B cell (primary cell): ENCODE results near the gene MBNL2. TPM values are rescaled to one million over a fixed set of nuclear protein-coding genes. Genes with fewer than 3 reads are reported as not detected.

Experiments used
- ATAC-seq: fragments of 200-7000 bp; cut with Tn5 transposase; one replicate; pipeline ENCODE4 v1.10.0; 2021; ENCODE audit warnings: low read depth, mild to moderate bottlenecking, moderate number of reproducible peaks, moderate library complexity
- CTCF ChIA-PET: fragments of 350-600 bp; sonication (Branson Sonifier 250); formaldehyde crosslinking; loops from one replicate; lab custom pipeline; 2021; ENCODE audit warnings: antibody characterized with exemption, inconsistent platforms; lab: Charles Lee
- POLR2A ChIA-PET: fragments of 350-600 bp; sonication (Branson Sonifier 250); formaldehyde crosslinking; loops from one replicate; lab custom pipeline; 2021; ENCODE audit warnings: antibody characterized with exemption; lab: Charles Lee
- DNase-seq: peaks from one replicate; pipeline ENCODE4 v3.0.0; 2013
- H2AFZ ChIP-seq: 2 replicates; pipeline ENCODE4 v1.6.1; 2012; ENCODE audit warnings: mild to moderate bottlenecking, low read depth, low read length; ENCODE audit not compliant: insufficient read depth, poor library complexity, severe bottlenecking
- H3K27ac ChIP-seq, 2 donors: 1 replicate in 1 of 2; 2 replicates in 1 of 2; pipeline ENCODE4 v1.5.1; 2012 to 2013; ENCODE audit warnings: low read length in 2 of 2, mild to moderate bottlenecking in 2 of 2, moderate library complexity in 1 of 2
- H3K27me3 ChIP-seq, 4 experiments: fragments of 200-600 bp in 1 of 4; sonication (generic) in 1 of 4; replicated peaks in 1 of 4; 1 replicate in 2 of 4; 2 replicates in 2 of 4; pipeline versions ENCODE4 v1.6.1 to v1.7.0; 2013 to 2016; ENCODE audit warnings: low read length in 3 of 4, mild to moderate bottlenecking in 2 of 4, mixed read lengths in 1 of 4, moderate library complexity in 1 of 4; ENCODE audit not compliant: insufficient read depth in 4 of 4, control insufficient read depth in 3 of 4; ENCODE audit errors: control extremely low read depth in 1 of 4
- H3K36me3 ChIP-seq, 2 experiments: replicated peaks in 1 of 2; 1 replicate in 1 of 2; 2 replicates in 1 of 2; pipeline versions ENCODE4 v1.6.1 to v1.7.1; 2013; ENCODE audit warnings: low read length in 1 of 2; ENCODE audit not compliant: insufficient read depth in 2 of 2, control insufficient read depth in 1 of 2; ENCODE audit errors: control extremely low read depth in 1 of 2, extremely low read depth in 1 of 2
- H3K4me1 ChIP-seq, 2 donors: fragments of 200-600 bp in 1 of 2; sonication (generic) in 1 of 2; 1 replicate in 1 of 2; 2 replicates in 1 of 2; pipeline versions ENCODE4 v1.5.1 to v1.6.1; 2013 to 2017; ENCODE audit warnings: low read length in 2 of 2; ENCODE audit not compliant: control insufficient read depth in 2 of 2, insufficient read depth in 2 of 2
- H3K4me2 ChIP-seq: replicated peaks from 2 replicates; pipeline ENCODE3; 2012; ENCODE audit warnings: mild to moderate bottlenecking, low read depth, low read length; ENCODE audit not compliant: poor library complexity, severe bottlenecking
- H3K4me3 ChIP-seq, 5 experiments: fragments of 200-600 bp in 1 of 5; sonication (generic) in 1 of 5; 1 replicate in 3 of 5; 2 replicates in 2 of 5; pipeline versions ENCODE4 v1.5.1 to v1.7.0; 2011 to 2016; ENCODE audit warnings: low read length in 4 of 5, mild to moderate bottlenecking in 4 of 5, low read depth in 2 of 5, control low read depth in 1 of 5, moderate library complexity in 1 of 5; ENCODE audit not compliant: insufficient read depth in 1 of 5; ENCODE audit errors: control extremely low read depth in 1 of 5, extremely low read depth in 1 of 5
- H3K79me2 ChIP-seq: fragments of 200-600 bp; sonication (generic); one replicate; pipeline ENCODE4 v1.6.0; 2016; ENCODE audit warnings: low read length; ENCODE audit not compliant: control insufficient read depth, insufficient read depth
- H3K9ac ChIP-seq: fragments of 200-600 bp; sonication (generic); 2 replicates; pipeline ENCODE4 v1.6.1; 2017; ENCODE audit warnings: mild to moderate bottlenecking, low read length, moderate library complexity
- H3K9me3 ChIP-seq, 3 donors: one replicate each; pipeline versions ENCODE4 v1.6.1 to v1.7.1; 2013; ENCODE audit warnings: low read length in 2 of 3; ENCODE audit not compliant: control insufficient read depth in 2 of 3, insufficient read depth in 1 of 3; ENCODE audit errors: control extremely low read depth in 1 of 3
- H4K20me1 ChIP-seq: 2 replicates; pipeline ENCODE4 v1.6.0; 2012; ENCODE audit warnings: mild to moderate bottlenecking, low read length; ENCODE audit not compliant: insufficient read depth, control insufficient read depth, poor library complexity, severe bottlenecking
- H3K27ac Mint-ChIP-seq: one replicate; pipeline ENCODE4 v1.8.0; 2021; ENCODE audit warnings: mixed read lengths
- H3K27me3 Mint-ChIP-seq: one replicate; pipeline ENCODE4 v1.8.0; 2021; ENCODE audit warnings: mixed read lengths
- H3K4me1 Mint-ChIP-seq: one replicate; pipeline ENCODE4 v1.8.0; 2021; ENCODE audit warnings: mixed read lengths
- H3K4me3 Mint-ChIP-seq: one replicate; pipeline ENCODE4 v1.8.0; 2021; ENCODE audit warnings: mixed read lengths
- H3K9me3 Mint-ChIP-seq: one replicate; pipeline ENCODE4 v1.8.0; 2022; ENCODE audit warnings: mixed read lengths; ENCODE audit not compliant: insufficient read depth
- EZH2 ChIP-seq: IDR thresholded peaks from 2 replicates; pipeline ENCODE4 v1.6.1; 2012; ENCODE audit warnings: borderline replicate concordance, low read depth, mild to moderate bottlenecking, moderate library complexity, low read length; ENCODE audit not compliant: insufficient read depth, poor library complexity, severe bottlenecking
- WGBS: methylation state at CpG from one replicate; pipeline ENCODE4 v1.1.5; 2013; ENCODE audit warnings: missing lambda C conversion rate; ENCODE audit not compliant: insufficient coverage; 5-methylcytosine and 5-hydroxymethylcytosine counted together
- intact Hi-C: fragments of 100-400 bp; cut with micrococcal nuclease; formaldehyde crosslinking; loops from one replicate; pipeline ENCODE4 v1.10.0; 2022
- polyA plus RNA-seq: library from polyadenylated mRNA; depleted of rRNA; stranded (reverse); fragments of >200 nt; gene quantifications from 2 replicates; pipeline ENCODE4 v1.2.3, GENCODE V29; 2012
- total RNA-seq, 2 donors: library from RNA; stranded (reverse); fragments of 120-200 nt in 1 of 2; gene quantifications; 1 replicate in 1 of 2; 2 replicates in 1 of 2; pipeline versions ENCODE4 v1.2.3 to v1.2.4, GENCODE V29; 2013 to 2022
- TF ChIP-seq, protein P1 (sequence below): fragments of 200-600 bp; IDR thresholded peaks from one replicate; pipeline ENCODE4 v1.8.0; 2022; ENCODE audit warnings: antibody characterized with exemption, mild to moderate bottlenecking

Gene MBNL2
- total and polyA plus RNA-seq, 2 donors (not counting 1 experiment from before 2014, with no cell fraction given): 6.9 to 50.1 TPM

DNA sequence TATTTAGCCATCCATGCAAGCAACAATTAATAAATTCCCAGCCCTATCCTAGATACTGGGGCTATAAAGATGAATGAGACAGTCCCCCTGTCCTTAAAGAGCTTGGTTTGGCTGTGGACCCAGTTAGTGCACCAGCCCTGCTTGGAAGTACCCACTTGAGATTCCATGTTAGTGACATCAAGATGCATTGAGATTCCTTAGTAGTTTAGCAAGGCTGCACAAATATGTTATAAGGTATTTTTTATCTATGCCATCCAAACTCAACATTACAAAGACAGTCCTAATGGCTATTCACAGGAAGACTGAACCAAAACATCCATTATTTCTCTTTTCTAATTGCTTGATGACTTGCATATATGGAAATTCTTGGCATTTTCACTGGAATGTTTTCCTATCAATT, 163.0 kb downstream of the MBNL2 start:
- TF ChIP-seq EZH2: no peak
- TF ChIP-seq, protein P1, sequence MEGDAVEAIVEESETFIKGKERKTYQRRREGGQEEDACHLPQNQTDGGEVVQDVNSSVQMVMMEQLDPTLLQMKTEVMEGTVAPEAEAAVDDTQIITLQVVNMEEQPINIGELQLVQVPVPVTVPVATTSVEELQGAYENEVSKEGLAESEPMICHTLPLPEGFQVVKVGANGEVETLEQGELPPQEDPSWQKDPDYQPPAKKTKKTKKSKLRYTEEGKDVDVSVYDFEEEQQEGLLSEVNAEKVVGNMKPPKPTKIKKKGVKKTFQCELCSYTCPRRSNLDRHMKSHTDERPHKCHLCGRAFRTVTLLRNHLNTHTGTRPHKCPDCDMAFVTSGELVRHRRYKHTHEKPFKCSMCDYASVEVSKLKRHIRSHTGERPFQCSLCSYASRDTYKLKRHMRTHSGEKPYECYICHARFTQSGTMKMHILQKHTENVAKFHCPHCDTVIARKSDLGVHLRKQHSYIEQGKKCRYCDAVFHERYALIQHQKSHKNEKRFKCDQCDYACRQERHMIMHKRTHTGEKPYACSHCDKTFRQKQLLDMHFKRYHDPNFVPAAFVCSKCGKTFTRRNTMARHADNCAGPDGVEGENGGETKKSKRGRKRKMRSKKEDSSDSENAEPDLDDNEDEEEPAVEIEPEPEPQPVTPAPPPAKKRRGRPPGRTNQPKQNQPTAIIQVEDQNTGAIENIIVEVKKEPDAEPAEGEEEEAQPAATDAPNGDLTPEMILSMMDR: no peak
- Histone ChIP-seq H3K4me1 (peaks cover 15 to 16% of the 10 kb centered on the region in 2 donors), H3K27me3 (no peaks in the 10 kb centered on the region), H3K4me3 (no peak overlapping the region), H3K9me3 (no peaks in the 10 kb centered on the region), H3K79me2 (no peaks in the 10 kb centered on the region), H2AFZ (no peak overlapping the region), H4K20me1 (no peaks in the 10 kb centered on the region), H3K36me3 (peaks cover 0 to 14% of the 10 kb centered on the region in 2 experiments), H3K27ac (no peak overlapping the region), H3K4me2 (no peak overlapping the region), H3K9ac (no peak overlapping the region)
- no peaks in the 10 kb centered on the region for H3K9me3 Mint-ChIP-seq
- H3K27me3 Mint-ChIP-seq: no peaks in the 10 kb centered on the region
- CTCF ChIA-PET: no interaction called here
- ATAC-seq (no peak), DNase-seq (no peak)
- peaks cover 37% of the 10 kb centered on the region for H3K4me1 Mint-ChIP-seq
- intact Hi-C loops: no loop called here
- POLR2A ChIA-PET: no interaction called here
- H3K27ac Mint-ChIP-seq: no peak overlapping the region
- no peak overlapping the region for H3K4me3 Mint-ChIP-seq

GRCh38 chr13:97385854-97386253, 163.7 kb downstream of the MBNL2 start:
- WGBS: no CpG with 5 or more reads among the region's 3 CpGs
- H3K4me1 ChIP-seq: peaks cover 15 to 16% of the 10 kb centered on the region in 2 donors

More at GRCh38 chr13:97385854-97386253, 163.7 kb downstream of the MBNL2 start:
- Mint-ChIP-seq H3K4me1 (peaks cover 37% of the 10 kb centered on the region), H3K27ac (no peak overlapping the region), H3K9me3 (no peaks in the 10 kb centered on the region), H3K27me3 (no peaks in the 10 kb centered on the region), H3K4me3 (no peak overlapping the region)
- Histone ChIP-seq H3K9me3 (no peaks in the 10 kb centered on the region), H3K36me3 (peaks cover 0 to 14% of the 10 kb centered on the region in 2 experiments), H3K27me3 (no peaks in the 10 kb centered on the region), H3K27ac (no peak overlapping the region), H2AFZ (no peak overlapping the region), H3K4me3 (no peak overlapping the region), H4K20me1 (no peaks in the 10 kb centered on the region), H3K79me2 (no peaks in the 10 kb centered on the region), H3K9ac (no peak overlapping the region), H3K4me2 (no peak overlapping the region)
- ChIA-PET CTCF (no interaction called here), POLR2A (no interaction called here)
- no peak for DNase-seq
- ATAC-seq: no peak
- TF ChIP-seq EZH2: no peak
- TF ChIP-seq, protein P1: no peak
- intact Hi-C loops: no loop called here
